Peyer's patch (tissue), 4 donors: Measurements from ENCODE around the gene HOXC6.

Source experiments
- POLR2A ChIP-seq, 2 donors: fragments of 450-650 bp; IDR thresholded peaks; one replicate each; pipeline ENCODE4 v1.5.1; 2017; ENCODE audit warnings: antibody characterized with exemption in 2 of 2, mild to moderate bottlenecking in 2 of 2, moderate library complexity in 2 of 2
- TF ChIP-seq, protein P1 (sequence below), 6 experiments: fragments of 450-650 bp in 4 of 6; fragments of 200-600 bp in 2 of 6; sonication (generic) in 1 of 6; IDR thresholded peaks; one replicate each; pipeline ENCODE4 v1.5.1; 2017 to 2019; ENCODE audit warnings: antibody characterized with exemption in 6 of 6, mild to moderate bottlenecking in 3 of 6, moderate library complexity in 1 of 6

GRCh38 chr12:54056110-54056509 lies 27.9 kb downstream of the HOXC6 start:
- TF ChIP-seq, protein P1, sequence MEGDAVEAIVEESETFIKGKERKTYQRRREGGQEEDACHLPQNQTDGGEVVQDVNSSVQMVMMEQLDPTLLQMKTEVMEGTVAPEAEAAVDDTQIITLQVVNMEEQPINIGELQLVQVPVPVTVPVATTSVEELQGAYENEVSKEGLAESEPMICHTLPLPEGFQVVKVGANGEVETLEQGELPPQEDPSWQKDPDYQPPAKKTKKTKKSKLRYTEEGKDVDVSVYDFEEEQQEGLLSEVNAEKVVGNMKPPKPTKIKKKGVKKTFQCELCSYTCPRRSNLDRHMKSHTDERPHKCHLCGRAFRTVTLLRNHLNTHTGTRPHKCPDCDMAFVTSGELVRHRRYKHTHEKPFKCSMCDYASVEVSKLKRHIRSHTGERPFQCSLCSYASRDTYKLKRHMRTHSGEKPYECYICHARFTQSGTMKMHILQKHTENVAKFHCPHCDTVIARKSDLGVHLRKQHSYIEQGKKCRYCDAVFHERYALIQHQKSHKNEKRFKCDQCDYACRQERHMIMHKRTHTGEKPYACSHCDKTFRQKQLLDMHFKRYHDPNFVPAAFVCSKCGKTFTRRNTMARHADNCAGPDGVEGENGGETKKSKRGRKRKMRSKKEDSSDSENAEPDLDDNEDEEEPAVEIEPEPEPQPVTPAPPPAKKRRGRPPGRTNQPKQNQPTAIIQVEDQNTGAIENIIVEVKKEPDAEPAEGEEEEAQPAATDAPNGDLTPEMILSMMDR (IDR thresholded peaks at IDR 0.05) = no peak
- no peak for TF ChIP-seq POLR2A (IDR thresholded peaks at IDR 0.05)
